Measurements from ENCODE around the gene LMOD2.
"Not testable (repeated sequence)": the region's sequence is repeated elsewhere in the genome, so short reads cannot be mapped to it uniquely, and the experiment has no call there.

Gene LMOD2

DNA sequence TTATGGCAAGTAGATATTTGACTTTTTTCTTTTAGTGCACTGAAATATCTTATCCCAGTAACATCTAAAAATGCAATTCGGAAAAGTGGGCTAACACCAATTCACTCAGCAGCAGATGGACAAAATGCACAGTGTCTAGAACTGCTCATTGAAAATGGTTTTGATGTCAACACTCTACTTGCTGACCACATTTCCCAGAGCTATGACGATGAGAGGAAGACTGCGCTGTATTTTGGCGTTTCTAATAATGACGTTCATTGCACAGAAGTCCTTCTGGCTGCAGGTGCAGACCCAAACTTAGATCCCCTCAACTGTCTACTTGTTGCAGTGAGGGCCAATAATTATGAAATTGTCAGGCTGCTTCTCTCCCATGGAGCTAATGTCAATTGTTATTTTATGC is 26.8 kb upstream of the LMOD2 start:
- H3K4me3 Mint-ChIP-seq: no peak overlapping the region
- DNase-seq (ENCODE audit: low spot score in 2 of 2) (no peak), ATAC-seq (replicated peaks; ENCODE audit: extremely low read depth, poor library complexity, severe bottlenecking) (no peak)
- peaks cover 21% of the 10 kb centered on the region for H3K27me3 Mint-ChIP-seq
- peaks cover 6% of the 10 kb centered on the region for H3K4me1 Mint-ChIP-seq
- peaks cover 4% of the 10 kb centered on the region for H3K36me3 Mint-ChIP-seq (ENCODE audit: insufficient read depth)
- no peak overlapping the region for H3K27ac Mint-ChIP-seq (ENCODE audit: low read depth)
- H3K9me3 Mint-ChIP-seq: no peaks in the 10 kb centered on the region

DNA sequence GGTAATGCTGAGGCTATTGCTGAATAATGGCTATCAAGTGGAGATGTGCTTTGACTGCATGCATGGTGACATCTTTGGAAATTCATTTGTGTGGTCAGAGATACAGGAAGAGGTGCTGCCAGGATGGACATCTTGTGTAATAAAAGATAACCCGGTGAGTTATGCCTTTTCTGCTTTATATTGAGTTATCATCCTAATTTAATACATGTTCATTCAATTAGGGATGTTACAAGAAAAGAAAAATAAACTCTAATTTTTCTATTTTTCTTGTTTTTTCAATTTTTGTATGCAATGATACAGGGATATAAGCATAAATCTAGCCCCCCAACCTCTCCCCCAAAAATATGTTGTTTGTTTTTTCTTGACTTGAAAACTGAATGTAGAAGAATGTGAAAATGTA is 26.4 kb upstream of the LMOD2 start:
- H3K27me3 Mint-ChIP-seq: peaks cover 21% of the 10 kb centered on the region
- DNase-seq (ENCODE audit: low spot score in 2 of 2) (no peak), ATAC-seq (replicated peaks; ENCODE audit: extremely low read depth, poor library complexity, severe bottlenecking) (no peak)
- no peaks in the 10 kb centered on the region for H3K9me3 Mint-ChIP-seq
- no peak overlapping the region for H3K4me3 Mint-ChIP-seq
- no peak overlapping the region for H3K27ac Mint-ChIP-seq (ENCODE audit: low read depth)
- H3K4me1 Mint-ChIP-seq: peaks cover 6% of the 10 kb centered on the region
- H3K36me3 Mint-ChIP-seq (ENCODE audit: insufficient read depth): peaks cover 4% of the 10 kb centered on the region

DNA sequence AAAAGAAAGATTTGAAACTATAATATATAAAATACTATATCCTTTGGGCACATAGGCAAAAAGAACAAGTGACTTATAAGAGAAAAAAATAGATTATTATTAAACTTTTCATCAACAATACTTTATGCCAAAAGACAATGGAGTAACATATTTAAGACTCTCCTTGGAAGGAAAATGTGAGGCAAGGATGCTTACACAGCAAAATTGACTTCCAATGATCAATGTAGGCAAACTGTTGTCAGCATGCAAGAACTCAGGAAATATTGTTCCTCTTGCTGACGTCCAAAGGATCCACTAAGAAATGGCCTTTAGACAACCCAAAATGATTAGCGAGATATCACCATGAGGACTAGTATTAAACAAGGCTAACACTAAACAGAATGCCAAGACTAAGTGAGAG is 22.9 kb upstream of the LMOD2 start:
- no peak overlapping the region for H3K4me3 Mint-ChIP-seq
- DNase-seq (ENCODE audit: low spot score in 2 of 2) (no peak), ATAC-seq (replicated peaks; ENCODE audit: extremely low read depth, poor library complexity, severe bottlenecking) (no peak)
- no peaks in the 10 kb centered on the region for H3K9me3 Mint-ChIP-seq
- no peaks in the 10 kb centered on the region for H3K4me1 Mint-ChIP-seq
- peaks cover 1% of the 10 kb centered on the region for H3K36me3 Mint-ChIP-seq (ENCODE audit: insufficient read depth)
- H3K27me3 Mint-ChIP-seq: peaks cover 33% of the 10 kb centered on the region
- no peak overlapping the region for H3K27ac Mint-ChIP-seq (ENCODE audit: low read depth)

DNA sequence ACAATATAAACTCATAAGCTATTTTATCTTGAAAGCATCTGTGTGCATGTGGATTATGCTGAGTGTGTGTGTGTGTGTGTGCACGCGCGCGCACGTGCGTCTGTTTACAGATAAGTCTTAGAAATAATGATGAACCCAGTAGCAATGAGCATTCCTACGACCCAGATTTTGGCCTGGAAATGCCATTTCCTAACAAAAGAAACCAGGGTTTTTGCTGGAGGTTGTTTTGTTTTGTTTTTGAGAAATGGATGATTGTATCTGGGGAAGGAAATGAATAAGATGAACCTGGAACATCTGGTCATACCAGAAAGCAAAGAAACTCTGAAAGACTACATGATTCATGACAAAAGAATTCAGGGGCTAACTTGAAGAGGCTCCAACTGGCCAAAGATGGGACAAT is 22.1 kb upstream of the LMOD2 start:
- Mint-ChIP-seq H3K27me3 (peaks cover 40% of the 10 kb centered on the region), H3K27ac (ENCODE audit: low read depth) (no peak overlapping the region), H3K4me3 (no peak overlapping the region), H3K36me3 (ENCODE audit: insufficient read depth) (peaks cover 1% of the 10 kb centered on the region), H3K9me3 (no peaks in the 10 kb centered on the region), H3K4me1 (no peaks in the 10 kb centered on the region)
- DNase-seq (ENCODE audit: low spot score in 2 of 2): no peak
- ATAC-seq (replicated peaks; ENCODE audit: extremely low read depth, poor library complexity, severe bottlenecking): no peak

GRCh38 chr7:123634011-123634573 is 21.6 kb upstream of the LMOD2 start:
- H3K4me3 Mint-ChIP-seq; H3K36me3 Mint-ChIP-seq (ENCODE audit: insufficient read depth); ATAC-seq (replicated peaks; ENCODE audit: extremely low read depth, poor library complexity, severe bottlenecking); H3K4me1 Mint-ChIP-seq; H3K9me3 Mint-ChIP-seq; DNase-seq (ENCODE audit: low spot score in 2 of 2); H3K27ac Mint-ChIP-seq (ENCODE audit: low read depth): not testable (repeated sequence)
- peaks cover 45% of the 10 kb centered on the region for H3K27me3 Mint-ChIP-seq

GRCh38 chr7:123635551-123636359 is 19.9 kb upstream of the LMOD2 start:
- ATAC-seq (replicated peaks; ENCODE audit: extremely low read depth, poor library complexity, severe bottlenecking): no peak

DNA sequence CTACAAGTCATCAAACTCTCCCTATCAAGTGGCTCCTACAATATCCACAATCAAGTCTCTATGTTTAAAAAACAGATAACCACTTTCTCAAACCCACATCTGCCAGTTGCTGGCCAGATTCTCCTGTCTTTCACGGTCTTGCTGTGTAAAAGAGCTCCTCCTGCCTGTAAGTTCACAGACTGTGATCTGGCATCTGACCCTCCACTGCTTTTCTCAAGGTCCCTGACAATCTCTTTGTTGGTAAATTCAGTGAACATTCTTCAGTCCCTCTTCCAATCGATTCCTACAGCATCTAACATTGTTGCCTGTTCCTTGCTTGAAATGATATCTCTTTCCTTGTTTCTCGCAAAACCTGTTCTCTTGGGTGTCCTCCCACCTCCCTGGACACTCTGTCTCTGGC is 18.5 kb upstream of the LMOD2 start:
- H3K4me3 Mint-ChIP-seq: no peak overlapping the region
- no peak overlapping the region for H3K27ac Mint-ChIP-seq (ENCODE audit: low read depth)
- peaks cover 54% of the 10 kb centered on the region for H3K27me3 Mint-ChIP-seq
- H3K36me3 Mint-ChIP-seq (ENCODE audit: insufficient read depth): no peaks in the 10 kb centered on the region
- DNase-seq (ENCODE audit: low spot score in 2 of 2) (no peak), ATAC-seq (replicated peaks; ENCODE audit: extremely low read depth, poor library complexity, severe bottlenecking) (no peak)
- H3K9me3 Mint-ChIP-seq: no peaks in the 10 kb centered on the region
- no peaks in the 10 kb centered on the region for H3K4me1 Mint-ChIP-seq

More at GRCh38 chr7:123635551-123636359, 19.9 kb upstream of the LMOD2 start:
- no peak for DNase-seq (ENCODE audit: low spot score in 2 of 2)
- peaks cover 1% of the 10 kb centered on the region for H3K36me3 Mint-ChIP-seq (ENCODE audit: insufficient read depth)
- H3K27me3 Mint-ChIP-seq: peaks cover 54% of the 10 kb centered on the region
- H3K27ac Mint-ChIP-seq (ENCODE audit: low read depth): no peak overlapping the region
- H3K4me3 Mint-ChIP-seq: no peak overlapping the region
- H3K4me1 Mint-ChIP-seq: no peaks in the 10 kb centered on the region
- H3K9me3 Mint-ChIP-seq: no peaks in the 10 kb centered on the region

GRCh38 chr7:123637878-123638277 is 17.8 kb upstream of the LMOD2 start:
- peaks cover 54% of the 10 kb centered on the region for H3K27me3 Mint-ChIP-seq
- DNase-seq (ENCODE audit: low spot score in 2 of 2) (no peak), ATAC-seq (replicated peaks; ENCODE audit: extremely low read depth, poor library complexity, severe bottlenecking) (no peak)
- no peaks in the 10 kb centered on the region for H3K4me1 Mint-ChIP-seq
- H3K36me3 Mint-ChIP-seq (ENCODE audit: insufficient read depth): no peaks in the 10 kb centered on the region
- H3K27ac Mint-ChIP-seq (ENCODE audit: low read depth): no peak overlapping the region
- no peak overlapping the region for H3K4me3 Mint-ChIP-seq
- no peaks in the 10 kb centered on the region for H3K9me3 Mint-ChIP-seq

DNA sequence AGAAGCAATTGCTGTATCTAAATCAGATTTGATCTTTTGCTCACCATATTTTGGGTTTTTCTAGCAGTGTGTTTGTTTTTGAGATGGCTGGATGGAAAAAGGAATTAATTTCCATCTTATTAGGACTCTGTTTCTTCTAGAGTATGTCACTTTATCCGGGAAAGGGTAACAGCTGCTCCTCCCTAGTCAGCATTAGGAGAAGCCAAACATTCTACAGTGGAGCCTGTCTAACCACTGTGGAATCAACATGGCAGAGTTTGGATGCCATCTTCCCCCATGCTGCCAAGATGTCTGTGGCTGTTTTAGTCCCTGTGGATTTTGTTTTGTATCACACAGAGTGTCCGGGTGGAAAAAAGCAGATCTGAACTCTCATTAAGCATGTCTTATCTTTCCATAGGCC is 16.0 kb upstream of the LMOD2 start:
- H3K27me3 Mint-ChIP-seq: peaks cover 66% of the 10 kb centered on the region
- ATAC-seq (replicated peaks; ENCODE audit: extremely low read depth, poor library complexity, severe bottlenecking): no peak
- H3K27ac Mint-ChIP-seq (ENCODE audit: low read depth): no peak overlapping the region
- no peaks in the 10 kb centered on the region for H3K9me3 Mint-ChIP-seq
- no peaks in the 10 kb centered on the region for H3K36me3 Mint-ChIP-seq (ENCODE audit: insufficient read depth)
- no peak for DNase-seq (ENCODE audit: low spot score in 2 of 2)
- H3K4me3 Mint-ChIP-seq: no peak overlapping the region
- no peaks in the 10 kb centered on the region for H3K4me1 Mint-ChIP-seq

DNA sequence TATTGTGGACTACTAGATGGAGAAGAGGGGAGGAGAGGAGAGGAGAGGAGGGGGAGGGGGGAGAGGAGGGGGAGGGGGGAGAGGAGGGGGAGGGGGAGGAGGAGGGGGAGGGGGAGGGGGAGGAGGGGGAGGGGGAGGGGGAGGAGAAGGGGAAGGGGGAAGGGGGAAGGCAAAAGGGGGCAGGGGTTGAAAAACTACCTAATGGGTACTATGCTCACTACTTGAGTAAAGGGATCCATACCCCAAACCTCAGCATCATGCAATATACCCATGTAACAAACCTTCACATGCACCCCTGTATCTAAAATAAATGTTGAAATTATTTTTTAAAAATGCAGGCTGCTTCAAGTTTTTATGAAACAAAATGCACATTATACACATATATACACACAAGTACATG is 15.1 kb upstream of the LMOD2 start:
- no peak overlapping the region for H3K27ac Mint-ChIP-seq (ENCODE audit: low read depth)
- no peaks in the 10 kb centered on the region for H3K36me3 Mint-ChIP-seq (ENCODE audit: insufficient read depth)
- no peak overlapping the region for H3K4me3 Mint-ChIP-seq
- H3K9me3 Mint-ChIP-seq: no peaks in the 10 kb centered on the region
- peaks cover 76% of the 10 kb centered on the region for H3K27me3 Mint-ChIP-seq
- H3K4me1 Mint-ChIP-seq: no peaks in the 10 kb centered on the region
- no peak for DNase-seq (ENCODE audit: low spot score in 2 of 2)
- no peak for ATAC-seq (replicated peaks; ENCODE audit: extremely low read depth, poor library complexity, severe bottlenecking)

- Mint-ChIP-seq H3K9me3 (no peaks in the 10 kb centered on the region), H3K4me3 (no peak overlapping the region), H3K4me1 (no peaks in the 10 kb centered on the region), H3K27ac (ENCODE audit: low read depth) (no peak overlapping the region), H3K36me3 (ENCODE audit: insufficient read depth) (no peaks in the 10 kb centered on the region), H3K27me3 (peaks cover 85% of the 10 kb centered on the region)
- DNase-seq (ENCODE audit: low spot score in 2 of 2) (no peak), ATAC-seq (replicated peaks; ENCODE audit: extremely low read depth, poor library complexity, severe bottlenecking) (no peak)
These were observed 13.8 kb upstream of the LMOD2 start for GRCh38 chr7:123641901-123642300.

- Mint-ChIP-seq H3K36me3 (ENCODE audit: insufficient read depth) (no peaks in the 10 kb centered on the region), H3K27ac (ENCODE audit: low read depth) (no peak overlapping the region), H3K27me3 (peaks cover 80% of the 10 kb centered on the region), H3K4me1 (no peaks in the 10 kb centered on the region), H3K9me3 (no peaks in the 10 kb centered on the region), H3K4me3 (no peak overlapping the region)
- DNase-seq (ENCODE audit: low spot score in 2 of 2): no peak
- no peak for ATAC-seq (replicated peaks; ENCODE audit: extremely low read depth, poor library complexity, severe bottlenecking)
These were observed 11.9 kb upstream of the LMOD2 start for GRCh38 chr7:123643495-123644441.
